WERI-Rb-1 (cell line): ENCODE measurements around the gene MAPK14.

Experiments
- DNase-seq: peaks from one replicate; pipeline ENCODE4 v3.0.0-alpha.2; 2020
- H3K27ac ChIP-seq: fragments of 250-450 bp; sonication (Bioruptor Pico); 2 replicates; pipeline ENCODE4 v1.5.1; 2020; ENCODE audit warnings: mild to moderate bottlenecking, moderate library complexity
- H3K27me3 ChIP-seq: fragments of 250-450 bp; sonication (Bioruptor Pico); 2 replicates; pipeline ENCODE4 v1.5.1; 2021; ENCODE audit warnings: mild to moderate bottlenecking, low read depth, moderate library complexity; ENCODE audit not compliant: insufficient read depth, severe bottlenecking
- H3K36me3 ChIP-seq: fragments of 250-450 bp; sonication (Bioruptor Pico); 2 replicates; pipeline ENCODE4 v1.5.1; 2020; ENCODE audit warnings: mild to moderate bottlenecking, moderate library complexity
- H3K4me3 ChIP-seq: 2 replicates; pipeline ENCODE4 v1.5.1; 2011; ENCODE audit warnings: low read depth, mild to moderate bottlenecking, control low read depth, low read length
- H3K9me3 ChIP-seq: fragments of 250-450 bp; sonication (Bioruptor Pico); 2 replicates; pipeline ENCODE4 v1.5.1; 2021; ENCODE audit warnings: mild to moderate bottlenecking, moderate library complexity; ENCODE audit not compliant: severe bottlenecking
- TF ChIP-seq, protein P1 (sequence below): IDR thresholded peaks from 2 replicates; pipeline ENCODE4 v1.5.1; 2011; ENCODE audit warnings: low read depth, mild to moderate bottlenecking, control low read depth, inconsistent platforms, low read length

Gene MAPK14

DNA sequence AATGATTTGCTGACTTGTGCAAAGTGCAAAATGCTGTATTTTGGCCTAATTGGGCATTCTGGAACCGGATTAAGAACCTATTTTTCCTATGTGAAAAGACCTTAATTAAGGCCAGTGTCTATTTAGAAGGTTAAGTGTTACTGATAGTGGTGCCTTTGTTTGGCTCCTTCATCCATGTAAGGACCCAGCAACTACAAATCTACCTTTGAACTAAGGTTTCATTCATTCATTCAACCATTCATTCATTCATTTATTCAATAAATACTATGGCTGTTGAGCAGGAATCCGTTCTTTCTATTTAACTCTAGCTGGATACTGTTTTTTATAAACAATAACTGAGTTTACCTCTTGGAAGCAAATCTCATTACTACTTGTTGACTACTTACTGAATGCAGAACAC, 33.6 kb downstream of the MAPK14 start:
- DNase-seq = no peak
- H3K27me3 ChIP-seq = no peaks in the 10 kb centered on the region
- H3K4me3 ChIP-seq = no peak overlapping the region
- TF ChIP-seq, protein P1, sequence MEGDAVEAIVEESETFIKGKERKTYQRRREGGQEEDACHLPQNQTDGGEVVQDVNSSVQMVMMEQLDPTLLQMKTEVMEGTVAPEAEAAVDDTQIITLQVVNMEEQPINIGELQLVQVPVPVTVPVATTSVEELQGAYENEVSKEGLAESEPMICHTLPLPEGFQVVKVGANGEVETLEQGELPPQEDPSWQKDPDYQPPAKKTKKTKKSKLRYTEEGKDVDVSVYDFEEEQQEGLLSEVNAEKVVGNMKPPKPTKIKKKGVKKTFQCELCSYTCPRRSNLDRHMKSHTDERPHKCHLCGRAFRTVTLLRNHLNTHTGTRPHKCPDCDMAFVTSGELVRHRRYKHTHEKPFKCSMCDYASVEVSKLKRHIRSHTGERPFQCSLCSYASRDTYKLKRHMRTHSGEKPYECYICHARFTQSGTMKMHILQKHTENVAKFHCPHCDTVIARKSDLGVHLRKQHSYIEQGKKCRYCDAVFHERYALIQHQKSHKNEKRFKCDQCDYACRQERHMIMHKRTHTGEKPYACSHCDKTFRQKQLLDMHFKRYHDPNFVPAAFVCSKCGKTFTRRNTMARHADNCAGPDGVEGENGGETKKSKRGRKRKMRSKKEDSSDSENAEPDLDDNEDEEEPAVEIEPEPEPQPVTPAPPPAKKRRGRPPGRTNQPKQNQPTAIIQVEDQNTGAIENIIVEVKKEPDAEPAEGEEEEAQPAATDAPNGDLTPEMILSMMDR = no peak
- H3K36me3 ChIP-seq = peaks cover 36% of the 10 kb centered on the region
- H3K27ac ChIP-seq = no peak overlapping the region
- no peaks in the 10 kb centered on the region for H3K9me3 ChIP-seq

DNA sequence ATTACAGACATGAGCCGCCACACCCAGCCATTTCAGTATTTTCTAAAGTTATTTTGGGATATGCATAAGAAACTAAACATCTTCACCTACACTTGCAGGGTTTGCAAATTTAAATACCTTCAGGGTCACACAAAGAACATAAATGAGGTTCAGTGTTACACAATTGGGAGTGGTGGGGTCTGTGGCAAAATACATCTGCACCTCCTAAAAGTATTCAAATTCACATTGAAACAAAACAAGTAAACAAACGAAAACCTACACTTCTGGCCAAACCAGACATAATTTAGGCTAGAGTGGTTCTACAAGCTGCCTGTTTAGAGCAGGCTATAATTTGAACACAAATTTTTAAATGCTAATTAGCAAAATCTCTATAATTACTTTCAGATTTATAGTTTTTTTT, 34.6 kb downstream of the MAPK14 start:
- no peak for DNase-seq
- TF ChIP-seq, protein P1 = no peak
- no peak overlapping the region for H3K27ac ChIP-seq
- peaks cover 32% of the 10 kb centered on the region for H3K36me3 ChIP-seq
- H3K4me3 ChIP-seq = no peak overlapping the region
- H3K27me3 ChIP-seq = no peaks in the 10 kb centered on the region
- no peaks in the 10 kb centered on the region for H3K9me3 ChIP-seq

DNA sequence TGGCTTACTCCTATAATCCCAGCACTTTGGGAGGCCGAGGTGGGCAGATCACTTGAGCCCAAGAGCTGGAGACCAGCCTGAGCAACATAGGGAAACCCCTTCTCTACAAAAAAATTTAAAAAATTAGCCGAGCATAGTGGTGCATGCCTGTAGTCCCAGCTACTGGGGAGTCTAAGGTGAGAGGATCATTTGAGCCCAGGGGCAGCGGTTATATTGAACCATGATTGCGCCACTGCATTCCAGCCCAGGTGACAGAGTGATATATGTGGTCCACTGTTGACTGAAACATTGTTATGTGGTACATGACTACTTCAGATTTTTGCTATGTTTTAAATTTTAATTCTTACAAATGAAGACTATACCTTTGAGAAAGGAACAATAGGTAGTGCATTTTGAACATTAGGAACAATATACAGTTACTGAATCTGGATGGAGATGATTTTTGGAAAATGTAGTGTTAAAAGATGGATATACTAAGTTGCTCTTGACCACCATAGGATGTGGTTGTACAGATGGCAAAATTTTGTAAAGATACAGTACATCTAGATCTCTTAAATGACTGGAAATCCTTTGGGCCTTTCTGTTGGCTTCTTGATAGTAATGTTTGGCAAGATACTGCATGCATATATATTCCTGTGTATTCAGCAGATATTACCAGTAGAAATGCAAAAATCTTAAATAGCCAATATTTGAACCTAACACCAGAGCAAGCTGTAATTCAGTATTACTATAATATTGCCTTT, 35.9 kb downstream of the MAPK14 start:
- Histone ChIP-seq H3K27ac (no peak overlapping the region), H3K4me3 (no peak overlapping the region), H3K9me3 (no peaks in the 10 kb centered on the region), H3K36me3 (peaks cover 32% of the 10 kb centered on the region), H3K27me3 (no peaks in the 10 kb centered on the region)
- TF ChIP-seq, protein P1 = no peak
- DNase-seq = no peak

DNA sequence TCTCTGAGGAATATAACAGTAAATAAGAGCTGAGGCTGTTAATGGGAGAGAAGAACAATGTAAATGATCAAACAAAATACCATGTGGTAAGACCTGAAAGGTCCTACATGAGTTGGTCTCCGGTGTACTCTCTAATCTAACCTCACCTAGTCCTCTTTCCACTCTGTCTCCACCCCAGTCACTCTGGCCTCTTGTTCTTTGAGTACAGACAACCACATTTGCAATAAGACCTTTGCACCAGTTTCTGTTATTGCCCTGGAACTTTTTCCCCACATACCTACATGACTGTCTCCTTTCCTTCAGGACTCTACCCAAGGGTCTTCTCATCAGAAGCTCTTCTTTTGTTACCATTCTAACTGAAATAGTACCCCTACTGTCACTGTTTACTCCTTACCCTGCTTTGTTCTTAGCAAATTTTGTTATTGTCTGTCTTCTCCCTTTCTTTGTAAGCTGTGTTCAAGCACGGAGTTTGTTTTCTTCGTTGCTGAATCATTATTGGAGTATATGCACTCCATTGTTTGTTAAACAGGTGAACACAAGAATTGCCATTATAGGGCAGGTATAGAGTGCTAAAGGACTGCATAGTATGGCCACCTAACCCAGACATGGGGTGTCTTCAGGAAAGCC, 37.3 kb downstream of the MAPK14 start:
- H3K27me3 ChIP-seq = no peaks in the 10 kb centered on the region
- no peak overlapping the region for H3K4me3 ChIP-seq
- no peak for DNase-seq
- TF ChIP-seq, protein P1 = no peak
- peaks cover 25% of the 10 kb centered on the region for H3K36me3 ChIP-seq
- no peaks in the 10 kb centered on the region for H3K9me3 ChIP-seq
- H3K27ac ChIP-seq = no peak overlapping the region

DNA sequence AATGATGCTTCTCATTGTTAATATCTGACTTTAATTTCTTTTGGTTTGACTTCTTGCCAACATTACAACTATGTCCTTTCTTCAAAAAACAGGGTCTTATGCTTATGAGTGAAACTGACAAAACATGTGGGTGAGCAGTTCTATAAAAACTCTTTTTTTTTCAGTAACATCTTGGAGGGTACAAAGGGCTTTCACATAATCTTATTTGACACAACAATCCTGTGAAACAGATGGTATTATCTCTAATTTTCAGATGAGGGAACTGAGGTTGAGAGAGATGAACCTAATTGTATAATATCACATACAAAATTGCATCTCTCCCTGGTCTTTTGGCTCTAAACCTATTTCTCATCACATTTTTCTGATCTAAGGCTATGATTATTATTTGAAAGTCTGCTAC, 38.3 kb downstream of the MAPK14 start:
- peaks cover 18% of the 10 kb centered on the region for H3K36me3 ChIP-seq
- H3K27ac ChIP-seq = no peak overlapping the region
- TF ChIP-seq, protein P1 = no peak
- H3K9me3 ChIP-seq = no peaks in the 10 kb centered on the region
- no peak overlapping the region for H3K4me3 ChIP-seq
- no peaks in the 10 kb centered on the region for H3K27me3 ChIP-seq
- DNase-seq = no peak
